ENCODE data around the gene MKKS. TPM values are rescaled to one million over a fixed set of nuclear protein-coding genes. Genes with fewer than 3 reads are reported as not detected.
"Not testable (repeated sequence)": the region's sequence is repeated elsewhere in the genome, so short reads cannot be mapped to it uniquely, and the experiment has no call there.

The MKKS gene
- polyA plus RNA-seq, 3 donors, result 26.5 to 34.5 (median 32.4) TPM

DNA sequence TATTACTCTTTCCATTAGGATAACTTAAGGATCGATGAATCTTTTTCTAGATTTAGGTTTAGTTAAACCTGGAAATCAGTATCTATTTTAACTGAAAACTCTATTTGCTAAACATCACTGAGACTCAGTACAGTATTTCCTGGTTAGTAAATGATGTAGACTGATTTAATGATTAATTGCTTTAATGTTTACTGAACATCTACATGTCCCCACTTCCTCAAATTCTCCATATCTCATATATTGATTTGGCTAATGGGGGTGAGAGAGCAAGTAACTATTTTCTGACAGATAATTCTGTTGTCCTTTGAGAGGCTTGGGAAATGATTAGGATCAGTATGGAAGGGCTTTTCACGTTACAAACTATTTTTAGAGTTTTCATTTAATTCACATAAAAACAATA lies 10.3 kb downstream of the MKKS start:
- DNase-seq, result no peak

DNA sequence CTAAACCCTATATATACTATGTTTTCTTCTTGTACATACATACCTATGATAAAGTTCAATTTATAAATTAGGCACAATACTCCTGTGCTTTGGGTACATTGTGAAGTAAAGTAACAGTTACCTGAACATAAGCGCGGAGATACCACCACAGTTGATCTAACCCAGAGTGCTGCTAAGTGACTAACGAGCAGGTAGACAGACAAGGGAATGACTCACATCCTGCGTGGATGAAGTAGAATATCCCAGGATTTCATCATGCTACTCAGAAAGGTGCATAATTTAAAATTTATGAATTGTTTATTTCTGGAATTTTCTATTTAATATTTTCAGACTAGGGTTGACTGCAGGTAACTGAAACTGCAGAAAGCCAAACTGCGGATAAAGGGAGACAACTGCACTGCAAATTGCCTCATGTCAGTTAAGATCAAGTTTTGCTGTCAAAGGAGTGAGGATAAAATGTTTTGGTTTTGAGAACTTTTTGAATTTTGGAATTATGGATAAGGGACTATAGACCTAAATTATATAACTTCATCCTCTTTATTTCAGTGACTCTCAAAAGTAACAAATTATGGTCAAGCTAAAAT lies 14.4 kb downstream of the MKKS start:
- no peak for DNase-seq

DNA sequence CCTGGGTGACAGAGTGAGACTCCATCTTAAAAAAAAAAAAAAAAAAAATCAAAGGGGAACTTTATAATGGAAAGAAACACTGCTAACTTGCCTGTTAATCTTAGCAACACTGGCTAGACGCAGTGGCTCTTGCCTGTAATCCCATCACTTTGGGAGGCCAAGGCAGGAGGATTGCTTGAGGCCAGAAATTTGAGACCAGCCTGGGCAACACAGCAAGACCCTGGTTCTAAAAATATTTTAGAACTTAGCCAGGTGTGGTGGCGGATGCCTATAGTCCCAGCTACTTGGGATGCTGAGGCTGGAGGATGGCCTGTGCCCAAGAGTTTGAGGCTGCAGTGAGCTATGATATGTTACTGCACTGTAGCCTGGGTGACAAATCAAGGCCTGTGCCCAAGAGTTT lies 16.8 kb downstream of the MKKS start:
- not testable (repeated sequence) for DNase-seq

DNA sequence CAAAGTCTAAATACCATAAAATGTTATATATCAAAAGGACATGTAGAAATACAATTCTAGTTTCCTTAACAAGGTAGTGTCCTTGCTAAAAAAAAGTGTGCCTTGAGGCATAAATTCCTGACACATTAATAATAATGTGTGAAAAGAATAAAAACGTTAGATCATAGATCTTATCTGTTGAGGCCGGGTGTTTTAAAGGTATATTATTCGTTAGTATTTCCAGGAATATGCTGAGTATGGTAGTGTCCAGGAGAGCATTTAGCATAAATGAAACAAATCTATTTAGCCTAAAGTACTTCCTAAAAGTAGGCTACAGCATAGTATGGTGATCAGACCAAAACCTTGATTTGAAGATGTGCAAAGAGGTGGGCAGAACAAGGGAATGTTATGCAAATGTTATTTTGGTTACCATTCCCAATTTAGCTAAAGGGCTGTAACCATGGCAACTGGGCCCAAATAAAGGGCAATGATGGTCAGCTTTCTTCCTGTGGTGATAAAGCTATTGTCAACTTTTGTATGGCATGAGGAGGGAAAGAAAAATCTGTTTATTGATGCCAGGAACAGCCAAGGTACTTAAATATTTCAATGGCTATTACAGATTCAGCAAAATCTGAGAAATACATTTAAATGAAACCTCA lies 18.9 kb downstream of the MKKS start:
- DNase-seq, result no peak

DNA sequence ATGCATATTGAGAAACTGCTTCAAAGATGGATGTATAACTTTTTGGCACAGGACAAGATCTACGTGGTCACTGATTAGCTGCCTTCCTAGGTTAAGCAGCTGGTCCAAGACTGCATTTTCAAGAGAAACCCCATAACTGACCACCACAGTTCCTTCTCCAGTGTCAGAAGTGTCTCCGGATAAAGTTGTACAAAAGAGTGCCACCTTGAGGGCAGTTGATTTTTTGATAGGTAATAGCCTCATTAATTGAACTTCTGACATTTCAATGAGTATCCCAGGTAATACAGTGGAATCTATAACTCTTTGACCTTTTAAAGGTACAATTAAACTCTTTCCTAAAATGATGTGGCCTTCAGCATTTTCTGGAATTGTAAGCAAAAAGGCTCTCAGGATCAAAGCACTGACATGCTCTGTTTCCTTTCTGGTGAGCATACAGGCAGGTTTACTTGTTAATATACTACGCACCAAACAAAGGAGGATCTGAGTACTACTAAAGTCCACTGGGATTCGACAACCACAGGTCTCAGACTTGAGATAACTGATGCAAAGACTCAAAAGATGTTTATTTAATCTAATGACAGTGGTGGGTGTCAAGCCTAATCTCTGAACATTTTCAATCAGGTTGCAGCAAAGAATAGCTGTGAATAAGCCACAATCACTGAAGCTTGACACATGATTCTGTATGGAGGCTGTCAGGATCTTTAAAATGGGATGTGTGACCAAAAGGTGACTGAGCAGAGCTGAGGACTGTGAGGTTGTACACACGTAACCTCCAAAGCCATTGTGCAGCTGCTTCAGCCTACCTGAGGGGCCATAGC lies 21.2 kb downstream of the MKKS start:
- DNase-seq, result no peak

DNA sequence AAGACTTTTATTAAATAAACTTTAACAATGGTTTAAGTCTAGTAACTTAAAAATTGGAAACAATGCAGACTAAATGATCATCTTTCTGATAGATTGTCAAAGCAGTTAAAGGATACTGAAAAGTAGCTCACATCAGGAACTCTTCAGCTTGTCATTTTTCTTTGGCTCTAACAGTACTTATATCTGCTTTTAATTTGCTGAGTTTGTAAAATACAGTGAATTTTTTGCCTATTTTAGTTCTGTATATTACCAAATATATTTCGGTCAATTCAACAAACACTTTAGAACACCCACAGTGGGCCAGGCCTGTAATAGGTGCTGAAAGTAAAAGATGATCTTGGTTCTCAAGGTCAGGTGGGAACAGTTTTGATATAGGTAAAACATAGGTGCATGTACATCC lies 22.3 kb downstream of the MKKS start:
- DNase-seq, result no peak

DNA sequence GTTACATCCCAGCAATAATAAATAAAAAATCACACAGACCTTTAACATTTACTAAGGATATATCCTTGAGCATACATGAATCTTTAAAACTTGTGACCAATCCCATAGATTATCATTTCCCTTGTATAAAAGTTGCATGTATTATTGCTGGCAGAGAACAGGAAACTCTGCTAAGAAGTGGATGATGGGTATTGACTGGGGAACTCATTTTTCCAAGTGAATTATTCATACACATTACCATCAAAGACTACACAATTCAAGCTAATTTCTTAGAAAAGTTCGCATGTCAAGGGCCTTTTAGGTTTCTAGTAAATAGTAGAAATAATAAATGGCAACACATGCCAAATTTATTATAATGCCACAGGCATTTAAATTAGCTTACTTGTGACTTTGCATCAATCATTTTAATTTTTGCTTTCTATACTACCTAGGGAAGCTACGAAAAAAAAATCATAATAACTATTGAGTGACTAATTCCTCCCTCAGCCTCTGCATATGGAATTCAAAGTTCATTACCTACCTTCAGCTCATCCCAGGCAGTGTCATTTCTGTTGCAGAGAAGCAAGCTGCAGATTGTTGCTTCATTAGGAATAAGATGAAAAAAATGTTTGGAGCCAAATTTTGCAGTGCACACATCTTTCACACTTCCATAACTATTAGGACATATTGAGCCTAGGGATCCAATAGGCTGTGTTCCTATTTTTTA lies 25.8 kb downstream of the MKKS start:
- no peak for DNase-seq

DNA sequence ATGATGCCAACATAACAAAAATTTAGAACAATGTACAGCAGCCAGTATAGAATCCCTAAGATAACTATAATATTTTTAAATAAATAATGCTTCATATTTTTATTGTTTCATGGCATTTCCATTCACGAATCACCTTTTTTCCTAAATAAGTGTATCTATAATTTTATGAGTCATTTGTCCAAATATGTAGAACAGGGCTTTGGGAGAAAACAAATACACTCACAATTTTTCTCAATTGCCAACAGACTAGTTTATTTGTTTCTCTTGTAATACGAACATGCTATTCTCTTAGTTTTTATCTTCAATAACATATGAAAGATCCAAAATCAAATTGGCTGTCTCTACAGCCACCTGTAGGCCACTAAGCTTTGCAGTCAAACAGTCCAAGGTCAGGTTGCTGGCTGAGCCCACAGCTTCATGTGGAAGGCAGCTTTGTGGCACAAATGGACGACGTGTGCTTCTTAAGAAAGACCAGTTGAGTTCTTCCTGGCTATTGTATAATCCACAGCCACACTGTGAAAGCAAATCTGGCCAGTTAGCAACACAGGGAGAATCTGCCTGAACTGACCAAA lies 29.0 kb downstream of the MKKS start:
- DNase-seq, result no peak

DNA sequence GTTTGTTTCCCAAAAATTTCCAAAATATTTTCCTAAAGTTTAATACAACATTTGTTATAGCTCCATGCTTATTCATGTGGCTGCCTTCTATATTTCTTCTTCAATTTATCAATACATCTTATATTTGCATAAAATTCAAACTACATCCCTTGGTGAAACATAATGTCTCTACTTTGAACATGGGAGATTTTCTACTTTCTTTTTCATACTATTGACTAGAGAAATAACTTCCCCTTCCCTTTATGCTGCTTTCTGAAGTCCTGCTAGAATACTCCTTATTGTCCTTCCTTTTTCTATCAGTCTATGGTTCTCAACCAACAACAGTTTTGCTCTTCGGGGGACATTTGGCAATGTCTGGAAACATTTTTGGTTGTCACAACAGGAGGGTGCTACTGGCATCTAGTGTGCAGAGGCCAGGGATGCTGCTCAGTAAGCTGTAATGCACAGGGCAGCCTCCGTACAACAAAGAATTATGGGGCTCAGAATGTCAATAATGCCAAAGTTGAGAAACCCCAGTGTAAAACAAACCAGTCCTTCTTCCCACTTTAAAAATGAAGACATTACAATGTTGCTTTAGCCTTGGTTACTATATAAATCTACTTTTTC lies 29.9 kb downstream of the MKKS start:
- no peak for DNase-seq

DNA sequence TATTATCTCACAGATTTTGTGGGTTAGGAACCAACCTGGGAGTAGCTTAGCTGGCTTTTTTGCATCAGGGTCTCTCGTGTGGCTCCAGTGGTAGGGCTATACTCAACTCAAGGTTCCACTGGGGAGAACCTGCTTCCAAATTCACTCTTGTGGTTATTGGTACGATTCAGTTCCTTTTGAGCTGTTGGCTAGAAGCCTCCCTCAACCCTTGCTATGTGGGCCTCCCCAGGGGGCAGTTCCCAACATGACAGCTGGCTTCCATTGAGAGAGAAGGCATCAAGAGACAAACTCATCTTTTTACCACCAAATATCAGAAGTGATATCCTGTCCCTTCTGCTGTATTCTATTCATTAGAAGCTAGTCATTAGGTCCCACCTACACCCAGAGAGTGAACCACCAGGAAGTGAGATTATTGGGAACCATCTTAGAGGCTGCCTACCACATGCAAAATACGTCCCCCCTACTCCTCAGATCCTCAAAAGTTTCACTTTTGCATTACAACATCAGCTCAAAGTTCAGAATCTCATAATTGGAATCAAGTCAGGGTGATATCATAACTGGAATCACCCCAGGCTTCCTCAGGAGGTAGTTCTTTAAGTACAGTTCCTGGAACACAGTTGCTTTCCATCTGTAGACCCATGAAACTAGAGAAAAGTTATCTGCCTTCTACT lies 30.9 kb downstream of the MKKS start:
- no peak for DNase-seq

DNA sequence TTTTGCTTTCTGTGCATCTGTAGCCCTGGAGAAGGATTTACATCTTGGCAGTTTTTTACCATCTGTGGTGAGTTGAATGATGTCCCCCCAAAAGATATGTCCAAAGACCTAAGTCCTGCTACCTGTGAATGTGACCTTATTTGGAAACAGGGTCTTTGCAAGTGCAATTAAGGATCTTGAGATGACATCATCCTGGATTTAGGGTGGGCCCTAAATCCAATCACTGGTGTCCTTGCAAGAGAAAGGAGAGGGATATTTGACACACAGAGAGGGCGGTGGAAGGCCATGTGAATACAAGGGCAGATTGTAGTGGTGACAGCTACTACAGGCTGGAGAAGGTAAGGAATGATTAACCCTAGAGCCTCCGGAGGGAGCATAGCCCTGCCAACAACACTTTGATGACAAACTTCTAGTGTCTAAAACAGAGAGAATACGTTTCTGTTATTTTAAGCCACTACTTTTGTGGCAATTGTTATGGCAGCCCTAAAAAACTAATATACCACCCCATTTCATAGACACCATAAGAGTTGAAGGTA lies 35.1 kb downstream of the MKKS start:
- no peak for DNase-seq

DNA sequence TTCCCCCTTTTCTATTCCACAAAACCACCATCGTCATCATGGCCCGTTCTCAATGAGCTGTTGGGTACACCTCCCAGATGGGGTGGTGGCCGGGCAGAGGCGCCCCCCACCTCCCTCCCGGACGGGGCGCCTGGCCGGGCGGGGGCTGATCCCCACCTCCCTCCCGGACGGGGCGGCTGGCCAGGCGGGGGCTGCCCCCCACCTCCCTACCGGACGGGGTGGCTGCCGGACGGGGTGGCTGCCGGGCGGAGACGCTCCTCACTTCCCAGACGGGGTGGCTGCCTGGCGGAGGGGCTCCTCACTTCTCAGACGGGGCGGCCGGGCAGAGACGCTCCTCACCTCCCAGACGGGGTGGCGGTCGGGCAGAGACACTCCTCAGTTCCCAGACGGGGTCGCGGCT lies 39.3 kb downstream of the MKKS start:
- not testable (repeated sequence) for DNase-seq

DNA sequence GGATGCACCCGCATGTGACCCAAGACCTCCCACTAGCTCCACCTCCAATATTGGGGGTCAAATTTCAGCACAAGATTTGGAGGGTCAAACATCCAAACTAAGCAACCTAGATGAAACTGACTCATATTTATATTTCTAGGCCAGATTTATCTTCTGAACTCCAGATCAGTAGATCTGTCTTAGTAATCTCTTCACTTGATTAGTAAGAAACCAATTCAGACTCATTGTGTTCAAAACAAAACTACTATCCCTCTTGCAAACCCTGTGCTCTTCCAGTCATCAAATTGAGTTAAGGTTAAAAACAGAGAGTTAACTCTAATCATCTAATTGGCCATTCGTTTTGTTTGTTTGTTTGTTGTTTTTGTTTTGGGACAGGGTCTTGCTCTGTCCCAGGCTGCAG lies 43.3 kb downstream of the MKKS start:
- no peak for DNase-seq

DNA sequence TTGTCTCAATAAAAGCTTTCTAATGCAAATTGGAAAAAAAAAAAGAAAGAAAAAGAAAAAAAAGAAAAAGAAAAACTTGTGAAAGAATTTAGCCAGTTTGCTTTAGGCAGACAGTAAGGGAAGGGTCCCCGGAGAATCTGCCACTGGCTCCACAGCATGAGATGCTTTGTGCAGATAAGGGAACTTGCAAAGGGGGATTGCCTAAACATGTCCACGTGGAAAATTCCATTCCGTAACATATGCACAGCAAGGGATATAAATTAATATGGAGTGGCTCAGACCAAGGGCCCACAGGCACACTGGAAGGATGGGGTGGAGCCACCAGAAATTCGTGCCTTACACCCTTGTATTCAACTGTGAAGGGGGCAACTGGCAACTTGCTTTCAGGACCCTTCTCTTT lies 45.4 kb downstream of the MKKS start:
- DNase-seq, result no peak

DNA sequence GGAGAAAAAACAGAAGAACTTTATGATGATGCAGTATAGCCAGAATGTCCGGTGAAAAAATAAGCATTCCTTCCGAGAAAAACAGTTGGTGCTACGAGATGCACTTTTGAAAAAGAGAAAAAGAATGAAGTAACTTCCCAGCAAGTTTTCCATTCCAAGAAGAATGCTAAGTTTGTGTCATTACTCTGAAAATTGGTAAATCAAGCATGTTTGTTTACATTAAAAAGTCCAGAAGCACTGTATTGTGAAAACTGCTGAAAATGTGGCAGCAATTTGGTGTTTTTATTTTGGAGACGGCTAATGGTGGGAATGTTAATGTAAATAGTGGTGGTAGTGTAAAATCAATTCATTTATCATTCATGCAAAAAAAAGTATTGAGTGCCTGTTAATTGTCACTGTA lies 46.3 kb downstream of the MKKS start:
- no peak for DNase-seq

DNA sequence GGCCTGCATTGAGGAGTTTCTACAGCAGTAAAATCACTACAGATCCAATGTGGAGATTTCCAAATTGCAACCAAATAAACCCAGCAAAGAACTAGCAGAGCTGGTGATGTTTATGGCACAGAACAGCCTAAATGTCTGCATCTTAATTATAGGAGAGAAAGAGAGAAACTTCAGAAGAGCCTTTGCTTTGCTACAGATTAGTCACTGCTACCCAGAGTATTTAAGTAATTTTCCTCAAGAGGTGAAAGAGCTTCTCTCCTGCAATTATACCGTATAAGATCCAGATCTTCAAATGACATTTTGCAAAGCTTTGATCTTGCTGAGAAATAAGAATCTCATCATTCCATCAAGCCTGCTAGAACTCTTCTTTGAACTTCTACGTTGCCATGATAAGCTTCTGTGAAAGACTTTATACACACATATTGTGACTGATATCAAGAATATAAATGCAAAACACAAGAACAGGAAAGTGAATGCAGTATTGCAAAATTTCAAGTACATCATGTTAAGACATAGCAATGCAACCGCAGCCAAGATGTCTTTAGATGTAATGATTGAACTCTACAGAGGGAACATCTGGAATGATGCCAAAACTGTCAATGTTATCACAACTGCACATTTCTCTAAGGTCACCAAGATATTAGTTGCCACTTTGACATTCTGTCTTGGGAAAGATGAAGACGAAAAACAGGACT lies 48.0 kb downstream of the MKKS start:
- no peak for DNase-seq

DNA sequence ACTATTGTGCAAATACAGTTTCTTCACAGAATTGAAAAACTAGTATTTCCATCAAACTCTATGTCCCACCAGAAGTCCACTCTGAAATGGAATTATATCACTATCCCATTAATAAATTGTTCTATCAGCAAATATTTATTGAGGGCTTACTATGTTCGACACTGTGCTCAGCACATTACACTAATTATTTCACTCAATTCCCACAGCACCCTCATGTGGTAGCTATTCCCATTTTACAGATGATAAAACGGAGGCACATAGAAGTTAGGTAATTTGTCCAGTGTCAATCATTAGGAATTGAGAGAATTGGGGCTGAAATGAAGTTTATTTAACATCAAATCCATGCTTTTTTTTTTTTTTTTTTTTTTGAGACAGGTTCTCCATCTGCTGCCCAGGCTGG lies 52.5 kb downstream of the MKKS start:
- DNase-seq, result no peak

DNA sequence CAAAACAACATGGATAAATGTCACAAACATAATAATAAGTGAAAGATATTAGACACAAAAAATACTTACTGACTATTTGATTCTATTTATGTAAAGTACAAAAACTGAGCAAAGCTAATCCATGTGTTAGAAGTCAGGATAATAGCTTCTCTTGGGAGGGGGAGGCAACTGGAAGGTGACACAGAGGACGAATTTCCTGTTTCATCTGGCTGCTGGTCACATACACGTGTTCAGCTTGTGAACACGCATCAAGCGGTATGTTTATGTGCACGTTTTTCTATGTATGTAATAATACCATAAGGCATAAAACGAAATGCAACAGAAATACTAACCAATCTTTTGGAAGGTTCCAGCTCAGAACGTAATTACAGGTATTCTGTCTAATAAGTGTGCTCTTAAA lies 54.3 kb downstream of the MKKS start:
- DNase-seq, result no peak

DNA sequence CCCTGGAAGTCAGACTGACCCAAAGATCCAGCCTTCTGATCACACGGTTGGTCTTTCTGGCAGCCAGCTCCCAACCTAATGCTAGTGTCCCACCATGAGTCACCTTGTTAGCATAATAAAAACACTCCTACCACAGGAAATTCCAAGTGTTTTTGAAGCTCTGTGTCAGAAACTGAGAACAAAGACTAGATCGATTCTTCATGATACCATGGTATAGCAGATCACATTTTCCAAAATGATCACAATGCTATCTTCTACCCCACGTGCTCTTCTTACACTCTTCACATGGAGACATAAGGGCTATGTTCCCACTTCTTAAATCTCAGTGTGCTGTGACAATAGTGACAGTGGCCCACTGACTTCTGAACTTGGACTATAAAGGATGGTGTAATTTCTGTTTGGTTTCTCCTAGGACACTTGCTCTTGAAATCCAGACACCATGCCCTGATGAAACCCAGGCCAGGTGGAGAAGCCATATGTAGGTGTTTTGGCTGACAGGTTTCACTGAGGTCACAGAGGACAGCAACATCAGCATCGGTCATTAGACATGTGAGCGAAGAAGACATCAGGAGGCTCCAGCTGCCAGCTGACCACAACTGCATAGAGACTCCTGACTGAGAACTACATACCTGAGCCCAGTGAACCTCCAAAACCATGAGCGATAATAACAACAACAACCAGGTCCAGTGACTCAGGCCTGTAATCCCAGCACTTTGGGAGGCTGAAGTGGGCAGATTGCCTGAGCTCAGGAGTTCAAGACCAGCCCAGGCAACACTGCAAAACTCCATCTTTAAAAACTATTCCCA lies 57.5 kb downstream of the MKKS start:
- DNase-seq, result no peak

DNA sequence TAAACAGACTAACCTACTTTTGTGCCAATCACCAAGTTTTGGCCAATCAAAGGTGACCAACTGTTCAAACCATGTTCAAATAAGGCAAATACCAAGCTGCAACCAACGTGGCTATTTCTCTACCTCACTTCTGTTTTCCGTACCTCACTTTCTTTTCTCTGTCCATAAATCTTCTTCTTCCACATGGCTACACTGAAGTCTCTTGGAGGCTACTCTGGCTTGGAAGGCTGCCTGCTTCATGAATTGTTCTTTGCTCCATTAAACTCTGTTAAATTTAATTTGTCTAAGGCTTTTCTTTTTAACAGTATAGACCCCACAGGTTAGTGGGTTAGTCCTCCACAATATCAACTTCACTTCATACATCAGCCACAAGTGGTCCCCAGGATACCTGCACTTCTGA lies 58.8 kb downstream of the MKKS start:
- no peak for DNase-seq
